VCaP (cell line): ENCODE results near the gene ZNF784.

Source experiments
- H3K27ac ChIP-seq: fragments of 450-650 bp; 2 replicates; pipeline ENCODE4 v1.5.1; 2017
- CTCF ChIP-seq: fragments of 450-650 bp; conservative IDR thresholded peaks from 2 replicates; pipeline ENCODE4 v1.5.1; 2017; ENCODE audit warnings: mild to moderate bottlenecking, moderate library complexity

ZNF784 gene

GRCh38 chr19:55669418-55670279 lies 45.3 kb upstream of the ZNF784 start:
- no peak for TF ChIP-seq CTCF
- no peak overlapping the region for H3K27ac ChIP-seq

- TF ChIP-seq CTCF = no peak
- no peak overlapping the region for H3K27ac ChIP-seq
Measured at GRCh38 chr19:55668603-55669348, 44.4 kb upstream of the ZNF784 start.

GRCh38 chr19:55667958-55668357 lies 43.6 kb upstream of the ZNF784 start:
- H3K27ac ChIP-seq = no peak overlapping the region
- TF ChIP-seq CTCF = no peak

- H3K27ac ChIP-seq = no peak overlapping the region
- TF ChIP-seq CTCF = no peak
Measured at GRCh38 chr19:55667511-55667910, 43.1 kb upstream of the ZNF784 start.

GRCh38 chr19:55667006-55667381 lies 42.6 kb upstream of the ZNF784 start:
- no peak for TF ChIP-seq CTCF
- no peak overlapping the region for H3K27ac ChIP-seq

GRCh38 chr19:55666343-55667005 lies 42.1 kb upstream of the ZNF784 start:
- H3K27ac ChIP-seq = no peak overlapping the region
- TF ChIP-seq CTCF = no peak

GRCh38 chr19:55663846-55664536 lies 39.6 kb upstream of the ZNF784 start:
- H3K27ac ChIP-seq = no peak overlapping the region
- TF ChIP-seq CTCF = no peak
